HG02763 (cell line): ENCODE measurements around the gene GGT5.
"Not testable (repeated sequence)": the region's sequence is repeated elsewhere in the genome, so short reads cannot be mapped to it uniquely, and the experiment has no call there.

Experiments used
- ATAC-seq: cut with Tn5 transposase; IDR thresholded peaks from one replicate; pipeline ENCODE4 v1.9.1; 2021; ENCODE audit warnings: mild to moderate bottlenecking, moderate library complexity; ENCODE audit not compliant: unreplicated experiment

Gene GGT5, protein sequence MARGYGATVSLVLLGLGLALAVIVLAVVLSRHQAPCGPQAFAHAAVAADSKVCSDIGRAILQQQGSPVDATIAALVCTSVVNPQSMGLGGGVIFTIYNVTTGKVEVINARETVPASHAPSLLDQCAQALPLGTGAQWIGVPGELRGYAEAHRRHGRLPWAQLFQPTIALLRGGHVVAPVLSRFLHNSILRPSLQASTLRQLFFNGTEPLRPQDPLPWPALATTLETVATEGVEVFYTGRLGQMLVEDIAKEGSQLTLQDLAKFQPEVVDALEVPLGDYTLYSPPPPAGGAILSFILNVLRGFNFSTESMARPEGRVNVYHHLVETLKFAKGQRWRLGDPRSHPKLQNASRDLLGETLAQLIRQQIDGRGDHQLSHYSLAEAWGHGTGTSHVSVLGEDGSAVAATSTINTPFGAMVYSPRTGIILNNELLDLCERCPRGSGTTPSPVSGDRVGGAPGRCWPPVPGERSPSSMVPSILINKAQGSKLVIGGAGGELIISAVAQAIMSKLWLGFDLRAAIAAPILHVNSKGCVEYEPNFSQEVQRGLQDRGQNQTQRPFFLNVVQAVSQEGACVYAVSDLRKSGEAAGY

DNA sequence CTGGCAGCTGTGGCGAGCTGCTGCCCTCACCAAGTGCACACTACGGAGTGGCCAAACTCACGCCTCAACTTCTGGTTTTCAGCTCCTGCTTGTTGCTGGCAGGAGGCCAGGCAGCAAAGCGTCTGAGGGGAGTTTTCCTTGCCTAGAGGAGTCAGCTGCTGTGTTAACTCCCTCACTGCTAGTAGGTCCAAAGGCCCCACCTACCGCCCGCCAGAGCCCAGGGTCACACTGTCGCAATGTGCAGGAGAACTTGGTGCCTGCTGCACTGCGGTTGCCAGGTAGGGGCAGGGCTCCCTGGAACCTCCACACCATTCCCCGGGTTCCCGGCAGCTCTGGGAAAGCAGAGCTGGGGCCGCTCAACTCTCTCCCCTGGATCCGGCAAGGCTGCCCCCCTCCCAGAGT lies at the start of gene GGT5:
TSS of gene GGT5 (minus strand) at position 53 of the 402 bp plus-strand sequence. CDS start 357 bp downstream, outside the sequence.
- ATAC-seq, result not testable (repeated sequence)

DNA sequence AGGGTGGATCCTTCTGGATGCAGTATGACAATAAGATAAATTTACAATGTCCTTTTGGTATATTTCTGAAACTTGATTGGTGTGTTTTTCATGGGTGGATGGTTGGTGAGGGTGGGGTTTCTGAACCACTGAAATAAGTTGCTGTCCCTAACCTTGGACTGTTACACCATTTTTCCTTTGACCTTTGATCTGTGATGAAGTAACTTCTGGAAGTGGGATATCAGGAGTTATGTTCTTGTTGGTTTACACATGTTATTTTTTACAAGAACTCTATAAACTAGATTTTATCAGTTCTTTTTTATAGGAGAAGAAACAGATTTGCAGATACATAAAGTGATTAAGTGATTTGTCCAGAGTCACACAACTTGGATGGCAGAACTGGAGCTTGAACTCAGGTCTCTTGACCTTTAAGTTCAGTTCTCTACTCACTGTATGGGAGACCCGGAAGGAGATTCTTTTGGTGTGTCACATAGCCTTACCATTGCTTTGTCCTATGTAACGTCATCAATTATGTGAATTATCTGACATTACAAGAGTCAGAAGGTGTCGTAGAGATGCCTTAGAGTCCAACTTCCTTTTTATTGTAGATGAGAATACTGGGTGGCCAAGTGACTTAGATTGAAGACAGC lies 47.4 kb upstream of the GGT5 start:
- ATAC-seq, result not testable (repeated sequence)

DNA sequence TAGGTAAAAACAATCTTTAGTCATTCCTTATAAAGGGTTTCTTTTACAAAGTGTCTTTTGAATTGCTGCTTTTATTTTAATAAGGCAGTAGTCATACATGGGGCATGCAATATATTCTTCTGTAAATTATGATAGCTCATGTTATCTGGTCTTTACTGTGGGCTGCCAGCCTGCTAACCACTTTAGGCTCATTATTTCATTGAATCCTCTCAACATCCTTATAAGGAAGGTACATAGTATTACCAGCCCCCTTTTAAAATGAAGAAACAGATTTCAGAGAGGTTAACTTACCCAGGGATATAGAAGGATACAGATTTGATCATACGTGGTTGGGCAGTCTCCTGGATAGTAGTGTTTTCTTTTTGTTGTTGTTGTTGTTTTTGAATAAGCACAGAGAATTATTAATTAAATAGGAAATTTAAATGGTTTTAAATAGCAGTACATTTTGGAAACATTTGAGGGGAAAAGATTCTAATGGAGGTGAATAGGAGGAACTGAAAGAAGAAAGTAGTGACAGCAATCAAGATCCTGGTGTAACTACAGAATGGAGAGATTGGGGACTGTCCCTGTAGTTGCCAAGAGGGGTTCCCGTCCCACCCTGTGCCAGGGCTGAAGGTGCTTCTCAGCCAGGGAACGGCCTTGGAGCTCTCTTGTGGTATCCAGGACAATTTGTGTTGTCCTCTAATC lies 46.8 kb upstream of the GGT5 start:
- ATAC-seq, result no peak

DNA sequence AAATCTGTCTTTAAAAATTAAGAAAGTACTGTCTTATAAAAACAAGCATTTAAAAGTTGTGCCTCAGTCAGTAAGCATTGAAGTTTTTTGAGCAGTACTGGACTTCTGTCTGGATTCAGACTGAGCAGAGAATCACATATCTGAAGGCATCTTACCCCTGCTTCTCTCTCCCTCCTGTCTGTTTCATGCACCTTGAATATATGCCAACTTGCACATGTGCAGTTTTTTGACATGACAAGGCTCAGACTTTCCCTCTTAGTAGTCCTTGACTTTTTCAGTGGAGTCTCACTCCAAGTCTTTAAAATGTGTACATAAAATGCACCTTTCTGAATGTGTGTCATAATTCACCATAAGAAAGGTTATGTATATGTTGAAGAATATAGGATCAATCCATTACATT lies 45.6 kb upstream of the GGT5 start:
- no peak for ATAC-seq

DNA sequence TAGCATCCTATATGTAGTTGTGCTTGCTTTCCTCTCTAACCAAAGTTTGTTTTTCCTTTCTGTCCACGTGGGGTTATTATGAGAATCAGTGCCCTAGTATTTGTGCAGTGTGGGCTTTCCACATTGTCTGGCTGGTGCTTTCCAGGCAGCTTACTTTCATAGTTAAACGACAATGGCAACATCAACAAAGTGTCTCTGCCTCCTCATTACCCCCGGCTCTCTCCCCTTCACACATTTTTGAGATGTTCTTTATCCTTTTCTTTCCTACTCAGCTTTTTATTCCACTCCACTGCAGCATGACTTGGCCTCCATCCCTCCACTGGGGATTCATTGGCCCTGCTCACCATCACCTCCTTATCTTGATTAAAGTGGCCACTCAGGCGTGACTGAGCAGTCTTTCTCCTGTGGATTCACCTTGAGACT lies 44.9 kb upstream of the GGT5 start:
- ATAC-seq, result no peak

DNA sequence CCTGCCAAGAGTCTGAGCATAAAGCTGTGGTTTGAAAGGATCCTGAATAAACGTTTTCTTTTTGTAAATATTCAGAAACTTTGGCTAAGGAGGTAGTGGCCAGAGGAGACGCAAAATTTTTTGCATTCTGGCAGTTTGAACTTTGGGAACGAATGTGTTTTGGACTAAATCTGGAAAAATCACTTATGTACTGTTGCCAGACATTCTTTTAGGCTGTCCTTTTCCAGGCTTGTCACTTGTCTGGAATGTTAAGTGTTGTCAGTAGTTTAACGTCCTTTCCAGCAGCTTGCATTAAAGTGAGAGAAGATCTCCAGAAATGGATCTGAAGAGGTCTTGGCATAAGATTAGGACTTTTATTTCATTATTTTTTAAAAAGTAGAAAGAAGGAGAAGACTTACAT lies 44.2 kb upstream of the GGT5 start:
- no peak for ATAC-seq

DNA sequence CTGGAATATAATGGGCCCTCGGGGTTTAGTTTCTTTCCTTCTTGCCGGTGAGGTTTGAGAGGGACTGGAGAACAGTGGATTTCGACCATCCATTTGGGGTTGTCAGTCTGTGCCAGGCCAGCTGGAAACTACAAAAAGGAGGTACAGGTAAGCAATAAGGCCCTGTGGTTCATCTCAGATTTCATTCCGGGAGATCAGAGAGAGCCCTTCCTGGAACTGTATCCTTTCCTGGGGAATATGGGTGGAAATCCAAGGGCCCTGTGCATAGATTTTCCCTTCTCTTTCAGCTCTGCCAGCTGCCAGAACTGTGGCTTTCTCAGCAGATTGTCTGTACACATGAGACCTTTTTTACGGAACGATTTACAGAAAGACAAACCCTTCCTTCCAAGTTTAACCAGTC lies 42.9 kb upstream of the GGT5 start:
- not testable (repeated sequence) for ATAC-seq

DNA sequence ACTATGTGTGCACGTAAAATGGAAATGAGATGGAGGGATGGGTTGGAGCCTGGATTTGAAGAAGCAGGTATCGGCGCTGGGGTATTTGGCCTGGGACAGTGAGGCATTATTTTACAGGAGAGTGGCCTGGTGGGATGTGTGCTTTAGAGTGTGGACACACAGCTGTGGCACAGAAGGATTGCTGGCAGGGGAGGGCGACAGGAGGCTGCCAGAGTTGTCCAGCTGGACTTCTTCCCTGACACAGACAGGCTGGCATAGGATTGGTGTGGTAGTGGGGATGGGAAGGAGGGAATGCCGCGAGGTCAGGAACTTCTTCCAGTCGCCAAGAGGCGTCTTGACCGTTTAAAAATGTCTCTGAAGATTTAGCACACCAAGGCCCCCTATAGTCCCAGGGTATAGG lies 42.3 kb upstream of the GGT5 start:
- ATAC-seq, result not testable (repeated sequence)

DNA sequence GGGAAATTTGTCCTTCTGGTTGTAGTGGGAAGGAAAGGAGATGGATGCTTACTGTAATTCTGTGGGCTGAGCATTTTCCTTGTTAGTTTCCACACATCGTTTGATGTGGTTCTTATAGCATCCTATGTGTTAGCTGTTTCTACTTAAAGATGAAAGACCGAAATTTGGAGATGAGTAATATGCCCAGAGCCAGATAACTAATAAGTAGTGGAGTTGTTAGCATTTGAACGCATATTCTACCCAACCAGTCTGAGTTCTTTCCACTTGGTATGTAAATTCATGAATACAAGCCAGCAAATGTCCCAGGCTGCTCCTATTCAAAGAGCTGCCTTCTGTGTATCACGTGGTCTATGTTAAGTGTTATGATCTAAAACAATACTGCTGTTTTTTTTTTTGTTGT lies 40.4 kb upstream of the GGT5 start:
- ATAC-seq, result no peak

DNA sequence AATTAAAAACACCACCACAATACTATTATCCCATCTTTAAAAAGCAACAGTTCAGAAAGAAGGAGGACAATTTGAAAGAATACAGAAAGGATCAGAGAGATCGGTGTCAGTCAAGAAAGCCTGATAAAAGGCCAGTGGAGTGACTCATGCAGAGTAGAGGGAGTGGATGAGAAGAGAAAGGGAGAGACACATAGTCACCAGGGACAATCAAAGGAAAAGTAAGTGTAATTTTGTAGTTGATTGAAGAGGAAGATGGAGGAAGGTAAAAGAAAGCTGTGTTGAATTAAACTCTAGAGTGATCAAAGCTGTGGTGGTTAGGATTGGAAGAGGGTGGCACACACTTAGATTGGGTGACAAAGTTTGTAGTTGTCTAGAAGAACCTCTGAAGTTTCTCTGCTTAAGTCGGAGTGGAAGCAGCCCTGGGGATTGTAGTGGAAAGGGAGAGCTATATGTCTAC lies 39.9 kb upstream of the GGT5 start:
- no peak for ATAC-seq

DNA sequence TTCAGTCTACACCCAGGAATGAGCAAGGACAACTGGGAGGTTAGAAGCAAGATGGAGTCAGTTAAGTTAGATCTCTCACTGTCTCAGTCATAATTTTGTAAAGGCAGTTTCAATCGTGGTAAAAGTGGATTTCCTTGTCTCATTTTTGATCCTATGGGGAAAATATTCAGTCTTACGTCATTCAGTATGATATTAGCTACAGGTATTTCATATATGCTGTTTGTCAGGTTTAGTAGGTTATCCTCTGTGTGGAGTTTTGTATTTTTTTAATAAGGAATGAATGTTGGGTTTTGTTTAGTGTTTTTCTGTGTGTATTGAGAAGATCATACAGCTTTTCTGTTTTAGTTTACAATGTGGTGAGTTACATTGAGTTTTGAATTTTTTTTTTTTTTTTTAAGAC lies 37.5 kb upstream of the GGT5 start:
- no peak for ATAC-seq

DNA sequence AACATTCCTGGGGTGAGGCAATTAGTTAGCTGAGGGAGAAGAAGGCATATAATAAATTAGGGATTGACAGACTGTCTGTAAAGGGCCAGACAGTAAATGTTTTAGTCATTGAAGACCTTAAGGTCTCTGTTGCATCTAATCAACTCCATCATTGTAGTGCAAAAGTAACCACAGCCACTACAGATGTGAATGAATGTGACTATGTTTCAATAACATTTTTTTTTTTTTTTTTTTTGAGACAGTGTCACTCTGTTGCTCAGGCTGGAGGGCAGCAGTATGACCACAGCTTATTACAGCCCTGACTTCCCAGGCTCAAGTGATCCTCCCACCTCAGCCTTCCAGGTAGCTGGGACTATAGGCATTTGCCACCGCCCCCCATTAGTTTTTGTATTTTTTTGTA lies 35.5 kb upstream of the GGT5 start:
- ATAC-seq, result not testable (repeated sequence)

DNA sequence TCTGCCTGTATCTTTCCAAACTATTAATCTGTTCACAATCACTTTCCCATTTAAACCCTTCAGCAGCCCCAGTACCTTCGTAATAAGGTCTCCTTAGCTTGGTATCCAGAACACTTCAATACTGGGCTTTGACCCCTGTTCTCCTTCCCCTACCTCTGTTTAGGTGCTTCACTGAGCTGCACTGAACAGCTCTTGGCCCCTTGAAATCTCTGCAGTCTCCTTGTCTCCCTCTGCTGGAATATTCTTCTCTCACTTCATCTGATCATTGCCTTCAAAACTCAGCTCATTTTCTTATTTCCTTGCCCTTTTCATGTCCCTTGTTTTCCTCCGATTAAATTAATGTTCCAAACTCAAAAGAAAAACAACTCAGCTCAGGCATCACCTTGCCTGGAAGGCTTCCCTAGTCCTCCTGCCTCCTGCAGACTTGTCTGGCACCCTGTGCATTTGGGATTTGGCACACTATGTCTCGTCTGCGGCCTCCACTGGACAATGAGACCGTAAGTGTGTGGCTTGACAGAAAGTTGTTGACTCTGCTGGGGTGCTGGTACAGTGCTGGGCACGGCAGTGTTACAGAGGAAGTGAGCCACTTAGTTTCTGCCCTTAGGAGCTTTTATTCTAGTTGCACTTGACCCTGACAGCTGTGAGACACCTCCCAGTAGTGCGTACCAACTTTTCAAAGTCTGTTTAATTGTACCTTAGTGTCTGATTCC lies 30.0 kb upstream of the GGT5 start:
- not testable (repeated sequence) for ATAC-seq

DNA sequence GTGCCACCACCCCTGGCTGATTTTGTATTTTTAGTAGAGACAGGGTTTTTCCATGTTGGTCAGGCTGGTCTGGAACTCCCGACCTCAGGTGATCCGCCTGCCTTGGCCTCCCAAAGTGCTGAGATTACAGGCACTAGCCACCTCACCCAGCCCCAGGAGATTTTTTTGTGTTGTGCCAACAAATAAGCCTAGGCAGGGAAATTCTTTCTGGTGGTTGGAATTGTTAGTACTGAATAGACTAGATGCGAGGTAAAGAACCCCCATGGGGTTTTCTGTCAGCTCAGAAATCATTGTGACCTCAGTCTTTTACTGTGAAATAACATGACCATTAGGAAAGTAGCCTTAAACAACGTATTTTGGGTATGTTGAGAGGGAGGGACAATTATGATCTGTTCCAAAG lies 29.0 kb upstream of the GGT5 start:
- ATAC-seq, result not testable (repeated sequence)

DNA sequence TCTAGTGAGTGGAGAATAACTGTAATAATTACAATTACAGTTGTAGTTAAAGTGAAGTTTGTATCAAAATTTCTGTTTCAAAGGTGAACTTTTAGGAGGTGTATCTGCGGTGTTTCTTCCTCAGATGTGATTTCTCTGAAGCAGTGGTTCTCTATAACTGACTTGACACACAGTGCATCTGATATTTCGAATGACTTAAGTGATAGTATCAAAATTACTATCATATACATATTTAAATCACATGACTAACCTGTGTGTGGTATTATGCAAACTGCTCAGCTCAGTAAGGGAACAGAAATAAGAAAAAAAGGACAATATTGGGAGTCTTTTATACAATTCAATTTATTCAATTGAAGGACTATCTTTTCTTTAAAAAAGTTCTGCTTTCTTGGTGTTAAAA lies 28.1 kb upstream of the GGT5 start:
- ATAC-seq, result not testable (repeated sequence)

DNA sequence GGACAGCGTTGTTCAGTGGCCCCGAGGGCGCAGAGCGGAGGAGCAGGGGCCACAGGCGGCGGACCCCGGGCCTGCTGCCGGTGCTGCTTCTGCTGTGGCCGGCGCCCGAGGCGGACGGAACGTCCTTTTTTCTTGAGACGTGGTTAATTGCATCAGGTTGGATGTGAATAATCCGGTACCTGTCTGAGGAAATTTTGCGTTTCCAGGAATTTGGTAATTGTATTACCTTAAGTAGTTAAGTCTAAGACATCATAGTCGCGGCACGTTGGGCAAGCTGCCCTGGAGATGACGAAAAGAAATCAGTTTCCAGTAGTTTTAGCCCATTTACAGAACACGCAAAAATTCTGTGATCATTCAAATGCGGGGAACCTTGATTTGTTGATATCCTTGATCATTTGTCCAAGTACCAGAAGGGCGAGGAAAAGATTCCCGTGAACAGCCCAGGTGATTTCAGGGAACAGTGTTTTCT lies 26.5 kb upstream of the GGT5 start:
- ATAC-seq, result no peak

DNA sequence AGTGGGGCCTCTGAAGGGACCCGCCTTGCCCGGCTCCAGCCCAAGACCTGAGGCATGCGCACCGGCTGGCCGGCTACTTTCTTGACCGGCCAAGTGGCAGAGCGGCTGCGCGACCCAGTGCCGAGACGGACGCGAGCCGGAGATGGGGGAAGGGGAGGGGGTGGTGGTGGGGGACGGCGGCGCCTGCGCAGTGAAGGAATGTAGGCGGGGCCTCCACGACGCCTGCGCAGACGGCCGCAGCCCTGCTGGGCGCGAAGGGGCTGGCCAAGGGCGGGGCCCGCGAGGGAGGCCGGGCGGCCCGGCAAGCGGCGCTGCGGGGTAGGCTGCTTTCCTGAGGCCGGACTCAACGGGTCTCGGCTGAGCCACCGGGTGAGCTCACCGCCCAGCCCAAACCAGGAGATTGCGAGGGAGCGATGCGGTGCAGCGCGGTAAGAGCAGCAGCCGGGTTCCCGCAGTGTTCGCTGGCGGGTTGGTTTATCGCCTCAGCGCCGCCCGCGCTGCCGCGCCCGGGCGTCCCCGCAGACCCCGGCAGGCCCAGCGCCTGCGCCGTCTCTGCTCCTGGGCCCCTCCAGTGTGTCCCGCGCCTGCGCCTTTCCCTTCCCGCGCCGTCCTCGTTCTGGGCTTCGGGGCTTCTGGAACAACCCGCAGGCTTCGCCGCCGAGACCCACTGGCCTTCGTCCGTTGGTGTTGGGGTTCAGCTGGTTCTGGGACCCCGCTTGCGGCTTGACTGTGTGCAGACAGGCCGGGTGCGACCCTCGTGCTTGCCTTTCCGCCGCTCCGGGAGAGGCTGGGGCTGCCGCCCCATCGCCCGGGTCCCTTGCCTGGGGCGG lies 25.9 kb upstream of the GGT5 start, which contains the start of gene SPECC1L:
TSS of gene SPECC1L (plus strand) at position 276 of the 830 bp plus-strand sequence. CDS start 31,401 bp downstream, outside the sequence.
- ATAC-seq, result peak; percentile 89

DNA sequence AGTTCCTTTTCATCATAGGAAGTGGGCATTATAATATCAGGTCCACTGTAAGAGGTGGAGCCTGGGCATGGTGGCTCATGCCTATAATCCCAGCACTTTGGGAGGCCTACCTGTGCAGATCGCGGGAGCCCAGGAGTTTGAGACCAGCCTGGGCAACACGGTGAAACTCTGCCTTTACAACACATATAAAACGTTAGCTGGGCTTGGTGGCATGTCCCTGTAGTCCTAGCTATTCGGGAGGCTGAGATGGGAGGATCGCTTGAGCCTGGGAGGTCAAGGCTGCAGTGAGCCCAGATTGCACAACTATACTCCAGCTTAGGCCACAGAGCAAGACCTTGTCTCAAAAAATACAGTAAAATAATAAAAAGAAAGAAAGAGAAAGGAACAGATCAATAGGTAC lies 21.6 kb upstream of the GGT5 start:
- not testable (repeated sequence) for ATAC-seq

DNA sequence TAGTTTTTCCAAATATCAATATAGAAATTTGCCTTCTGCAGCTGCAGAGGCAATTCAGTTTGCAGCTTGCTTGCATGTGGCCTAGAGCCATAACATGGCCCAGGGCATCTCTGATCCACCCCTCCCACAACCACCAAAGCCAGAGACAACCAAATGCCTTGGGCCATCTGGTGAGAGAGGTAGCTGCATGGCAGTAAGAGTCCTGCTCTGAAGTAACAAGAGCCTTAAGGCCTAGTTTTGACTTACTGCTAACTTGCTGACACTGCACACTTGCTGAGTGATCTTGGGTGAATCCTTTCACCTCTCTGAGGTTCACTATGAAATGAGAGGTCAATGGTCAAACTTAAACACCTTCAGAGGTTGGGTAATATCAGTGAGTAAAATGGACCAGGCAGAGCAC lies 20.9 kb upstream of the GGT5 start:
- no peak for ATAC-seq
